Measurements from ENCODE around the gene HTR1D. TPM values are rescaled to one million over a fixed set of nuclear protein-coding genes. Genes with fewer than 3 reads are reported as not detected.

The HTR1D gene
- total RNA-seq, 1 experiment from 2014 or later = 3.5 TPM

GRCh38 chr1:23200883-23201282 is 16.4 kb downstream of the HTR1D start:
- Histone ChIP-seq H3K9ac (ENCODE audit: low read length) (no peak overlapping the region), H3K4me3 (replicated peaks in 1 of 2; ENCODE audit: low read depth in 1 of 2, low read length in 2 of 2) (no peak overlapping the region), H3K4me1 (ENCODE audit: control insufficient read depth in 1 of 2, insufficient read depth in 2 of 2, low read length in 2 of 2) (peaks cover 24 to 32% of the 10 kb centered on the region in 2 experiments), H3K9me3 (ENCODE audit: control insufficient read depth in 1 of 2, insufficient read depth in 1 of 2, low read depth in 1 of 2, low read length in 2 of 2) (no peaks in the 10 kb centered on the region), H4K20me1 (ENCODE audit: insufficient read depth) (no peaks in the 10 kb centered on the region), H3K9me2 (ENCODE audit: insufficient read depth) (no peaks in the 10 kb centered on the region), H3K27ac (ENCODE audit: low read depth, low read length) (no peak overlapping the region), H3K27me3 (ENCODE audit: insufficient read depth, low read length) (no peaks in the 10 kb centered on the region), H2AFZ (ENCODE audit: low read depth, low read length, poor library complexity, severe bottlenecking) (no peak overlapping the region), H3K4me2 (ENCODE audit: low read length) (no peak overlapping the region), H3K36me3 (ENCODE audit: control insufficient read depth in 1 of 2, insufficient read depth in 2 of 2, low read length in 2 of 2) (no peaks in the 10 kb centered on the region), H3K79me2 (ENCODE audit: insufficient read depth, low read length) (no peaks in the 10 kb centered on the region)
- ChIA-PET POLR2A (no interaction called here), CTCF (interaction anchor here (1.3 kb wide), 1 partner anchor 16 kb away, joined by 3 read pairs; the partner anchor contains the start of gene HTR1D), RAD21 (ENCODE audit: low non-redundant PET in 1 of 2, low total read pairs in 2 of 2, uncharacterized antibody in 2 of 2, unreplicated experiment in 2 of 2) (no interaction called here)
- intact Hi-C loops (cut with micrococcal nuclease) = no loop called here
- no peak for ATAC-seq
- BruUV-seq (replicated peaks) = no TSS peak
- DNase-seq (ENCODE audit: low read depth, low spot score) = no peak
- TF ChIP-seq SP1 (IDR thresholded peaks at IDR 0.05; ENCODE audit: low read depth) = 0 out of 2 replicates have a peak, but pooled peaks have one; percentile 12
- TF ChIP-seq FOSL1 (IDR thresholded peaks at IDR 0.05; ENCODE audit: low read depth) = no peak

GRCh38 chr1:23198373-23198772 is 18.9 kb downstream of the HTR1D start:
- H4K20me1 ChIP-seq (ENCODE audit: insufficient read depth) = no peaks in the 10 kb centered on the region
- POLR2A ChIA-PET = no interaction called here
- RAD21 ChIA-PET (ENCODE audit: low non-redundant PET in 1 of 2, low total read pairs in 2 of 2, uncharacterized antibody in 2 of 2, unreplicated experiment in 2 of 2) = no interaction called here
- ATAC-seq (peak; percentile 28), DNase-seq (ENCODE audit: low read depth, low spot score) (peak; percentile 61)
- no peaks in the 10 kb centered on the region for H3K79me2 ChIP-seq (ENCODE audit: insufficient read depth, low read length)
- peak overlapping the region; percentile 61 for H3K9ac ChIP-seq (ENCODE audit: low read length)
- CTCF ChIA-PET = no interaction called here
- H3K9me3 ChIP-seq (ENCODE audit: control insufficient read depth in 1 of 2, insufficient read depth in 1 of 2, low read depth in 1 of 2, low read length in 2 of 2) = no peaks in the 10 kb centered on the region
- H2AFZ ChIP-seq (ENCODE audit: low read depth, low read length, poor library complexity, severe bottlenecking) = peak overlapping the region; percentile 89
- peak overlapping the region; percentile 70; the same call in 1 of the 2 replicates for H3K27ac ChIP-seq (ENCODE audit: low read depth, low read length)
- no peaks in the 10 kb centered on the region for H3K9me2 ChIP-seq (ENCODE audit: insufficient read depth)
- 0 out of 4 replicates have a peak, but pooled peaks cover 0 to 4% of the 10 kb centered on the region in 2 experiments for H3K36me3 ChIP-seq (ENCODE audit: control insufficient read depth in 1 of 2, insufficient read depth in 2 of 2, low read length in 2 of 2)
- H3K4me1 ChIP-seq (ENCODE audit: control insufficient read depth in 1 of 2, insufficient read depth in 2 of 2, low read length in 2 of 2) = peaks cover 26 to 54% of the 10 kb centered on the region in 2 experiments
- no TSS peak for BruUV-seq (replicated peaks)
- peak overlapping the region in 1 of 2 experiments; percentile 38; a peak in 3 of 4 replicates for H3K4me3 ChIP-seq (replicated peaks in 1 of 2; ENCODE audit: low read depth in 1 of 2, low read length in 2 of 2)
- H3K27me3 ChIP-seq (ENCODE audit: insufficient read depth, low read length) = no peaks in the 10 kb centered on the region
- peak overlapping the region; percentile 70 for H3K4me2 ChIP-seq (ENCODE audit: low read length)
- intact Hi-C loops (cut with micrococcal nuclease) = no loop called here
- TF ChIP-seq EZH2 (IDR thresholded peaks at IDR 0.05) (no peak), POLR2AphosphoS5 (IDR thresholded peaks at IDR 0.05; ENCODE audit: low read depth, low read length) (no peak), CEBPB (IDR thresholded peaks at IDR 0.05; ENCODE audit: low read depth) (peak; percentile 54; the same call in 1 of the 2 replicates), ZNF274 (IDR thresholded peaks at IDR 0.05; ENCODE audit: low read depth, low read length) (no peak), EGR1 (IDR thresholded peaks at IDR 0.05; ENCODE audit: low read depth) (0 out of 2 replicates have a peak, but pooled peaks have one; percentile 21), JUND (IDR thresholded peaks at IDR 0.05) (peak; percentile 72), CBX3 (IDR thresholded peaks at IDR 0.05; ENCODE audit: low read depth) (peak; percentile 52; the same call in 1 of the 2 replicates), REST (IDR thresholded peaks at IDR 0.05; ENCODE audit: low read depth) (no peak), ZBTB33 (IDR thresholded peaks at IDR 0.05; ENCODE audit: extremely low read depth, insufficient replicate concordance, low read length) (no peak), POLR2A (IDR thresholded peaks at IDR 0.05; ENCODE audit: borderline replicate concordance, extremely low read depth, insufficient read depth, insufficient read length) (no peak), TCF7L2 (IDR thresholded peaks at IDR 0.05; ENCODE audit: borderline replicate concordance, extremely low read depth, insufficient read depth, insufficient read length) (no peak), RAD21 (IDR thresholded peaks at IDR 0.05; ENCODE audit: low read depth) (no peak), MAX (IDR thresholded peaks at IDR 0.05) (0 out of 2 replicates have a peak, but pooled peaks have one; percentile 26)
